HG02943 (cell line): Measurements from ENCODE around the gene GOLGA8A.
"Not testable (repeated sequence)": the region's sequence is repeated elsewhere in the genome, so short reads cannot be mapped to it uniquely, and the experiment has no call there.

Experiments
- ATAC-seq: cut with Tn5 transposase; IDR thresholded peaks from one replicate; pipeline ENCODE4 v1.9.1; 2021; ENCODE audit warnings: mild to moderate bottlenecking, low read depth, moderate library complexity; ENCODE audit not compliant: unreplicated experiment

GOLGA8A gene

GRCh38 chr15:34418435-34418834, 19.2 kb downstream of the GOLGA8A start:
- not testable (repeated sequence) for ATAC-seq

GRCh38 chr15:34409511-34409910, 28.1 kb downstream of the GOLGA8A start:
- not testable (repeated sequence) for ATAC-seq

DNA sequence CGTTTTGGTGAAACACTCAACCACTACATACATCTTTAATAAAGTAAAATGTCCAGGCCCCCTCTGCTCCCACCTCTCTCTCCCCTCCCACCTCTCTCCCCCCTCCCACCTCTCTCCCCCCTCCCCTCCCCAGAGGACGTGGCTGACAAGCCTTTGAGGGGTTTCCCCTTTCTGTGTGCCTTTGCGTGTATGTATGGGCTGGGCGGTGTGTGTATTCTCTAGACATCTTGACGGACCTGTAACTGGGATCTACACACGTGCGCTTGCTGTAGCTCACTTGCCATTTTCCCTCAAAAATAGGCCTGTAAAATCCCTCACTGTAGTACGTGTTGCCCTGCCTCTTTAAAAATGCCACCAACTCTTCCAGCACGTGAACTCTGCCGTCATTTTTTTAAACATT, 28.6 kb downstream of the GOLGA8A start:
- not testable (repeated sequence) for ATAC-seq

DNA sequence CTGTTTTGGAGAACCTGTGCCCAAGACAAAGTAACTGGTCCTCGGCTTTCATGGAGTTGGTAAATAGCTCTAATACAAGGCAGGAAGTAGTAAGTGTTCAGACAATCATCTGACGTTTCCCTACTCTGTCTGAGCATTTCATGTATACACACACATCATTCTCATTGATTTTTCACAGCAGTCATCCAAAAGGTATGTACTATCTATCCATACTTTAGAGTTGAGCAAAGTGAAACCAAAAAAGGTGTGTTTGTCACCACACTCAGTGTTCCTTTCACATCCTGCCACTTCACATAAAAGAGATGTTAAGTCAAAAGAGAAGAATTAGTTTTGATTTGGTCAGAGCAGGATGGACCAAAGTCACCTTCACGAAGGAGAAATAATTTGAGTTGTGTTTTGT, 33.7 kb downstream of the GOLGA8A start:
- not testable (repeated sequence) for ATAC-seq

- ATAC-seq, result not testable (repeated sequence)
These were observed 34.4 kb downstream of the GOLGA8A start for GRCh38 chr15:34403160-34403598.

DNA sequence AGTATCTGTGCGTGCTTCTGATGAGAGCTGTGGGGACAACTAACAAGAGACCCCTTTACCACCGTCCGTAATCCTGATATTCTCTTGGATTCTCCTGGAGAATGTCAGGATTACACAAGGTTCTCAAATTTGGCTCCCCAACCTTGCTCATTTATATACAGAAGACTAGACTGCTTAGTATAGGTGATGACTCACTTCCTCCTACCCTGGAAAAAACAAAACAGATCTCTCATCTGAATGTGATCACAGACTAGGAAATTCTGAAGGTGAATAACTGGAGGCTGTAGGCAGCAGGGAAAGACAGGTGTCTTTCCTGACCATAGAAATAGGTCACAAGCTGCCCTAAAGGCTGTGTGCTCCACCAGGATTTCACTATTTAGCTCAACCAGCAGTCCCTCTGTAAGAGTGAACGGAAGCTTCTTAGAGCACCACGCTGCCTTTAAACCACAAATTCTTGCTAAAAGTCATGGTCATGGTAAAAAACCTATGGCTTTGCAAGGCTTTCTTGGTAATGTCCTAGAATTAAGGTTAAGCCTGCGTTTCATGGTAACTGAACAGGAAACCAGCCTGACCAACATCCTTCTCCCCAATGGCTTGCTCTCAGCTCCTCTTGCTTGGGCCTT, 39.9 kb downstream of the GOLGA8A start:
- ATAC-seq, result not testable (repeated sequence)

DNA sequence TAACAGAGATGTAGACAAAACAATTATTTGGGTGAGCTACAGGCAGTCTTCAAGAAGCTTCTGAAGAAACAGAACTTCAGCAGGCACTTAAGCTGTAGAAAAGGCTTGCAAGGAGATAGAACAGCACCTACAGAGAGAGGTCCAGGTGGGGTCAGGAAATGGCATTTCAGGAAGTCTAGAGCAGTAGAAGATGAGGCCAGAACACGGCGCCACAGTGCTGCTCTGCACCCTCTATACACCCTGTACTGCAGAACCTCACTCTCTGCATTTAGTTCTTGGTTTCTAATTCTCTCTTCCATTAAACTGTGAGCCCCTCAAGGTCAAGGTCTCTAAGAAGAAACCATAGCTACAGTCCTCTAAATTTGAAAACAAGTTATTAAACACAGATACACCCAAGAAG, 44.6 kb downstream of the GOLGA8A start:
- ATAC-seq, result not testable (repeated sequence)

DNA sequence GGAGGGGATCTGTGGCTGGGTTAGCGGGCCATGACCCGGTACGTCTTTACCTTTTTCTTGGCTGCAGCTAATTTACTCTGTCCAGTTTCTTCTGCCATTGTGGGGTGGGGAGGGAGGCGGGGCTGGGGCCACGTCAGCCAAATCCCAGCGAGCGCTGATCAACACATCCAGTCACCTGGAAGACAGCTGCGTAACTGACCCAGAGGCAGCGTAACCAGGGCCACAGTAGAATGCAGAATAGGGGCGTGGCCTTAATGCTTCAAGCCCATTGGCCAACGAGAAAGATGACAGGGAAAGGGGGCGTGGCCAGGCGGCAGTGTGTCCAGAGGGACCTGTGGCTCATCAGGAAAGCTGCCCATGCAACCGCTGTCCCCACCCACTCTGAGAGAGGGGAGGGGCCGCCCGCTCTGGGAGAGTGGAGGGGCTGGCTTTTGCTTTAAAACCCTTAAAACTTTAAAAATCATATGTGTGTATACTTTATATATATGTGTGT, 48.0 kb downstream of the GOLGA8A start:
- ATAC-seq, result not testable (repeated sequence)
